HepG2 (cell line): ENCODE measurements around the gene SBK2. TPM values are rescaled to one million over a fixed set of nuclear protein-coding genes. Genes with fewer than 3 reads are reported as not detected.
A peak's percentile ranks its signal among the peaks of the same experiment; 100 is the strongest.

Source experiments
- CERS6 ChIP-seq: sonication (generic); formaldehyde crosslinking; IDR thresholded peaks from 2 replicates; pipeline ENCODE4 v1.5.0; 2020; ENCODE audit warnings: missing genetic modification reagents
- FOXO1 ChIP-seq: sonication (generic); formaldehyde crosslinking; IDR thresholded peaks from 2 replicates; pipeline ENCODE4 v1.4.0; 2020; ENCODE audit warnings: missing genetic modification reagents
- FOXP4 ChIP-seq: sonication (generic); formaldehyde crosslinking; IDR thresholded peaks from 2 replicates; pipeline ENCODE4 v1.4.0; 2020; ENCODE audit warnings: missing genetic modification reagents
- JDP2 ChIP-seq: sonication (generic); formaldehyde crosslinking; IDR thresholded peaks from 2 replicates; pipeline ENCODE4 v1.8.1; 2022; ENCODE audit warnings: missing genetic modification reagents, borderline replicate concordance
- NFIB ChIP-seq: sonication (generic); formaldehyde crosslinking; IDR thresholded peaks from 2 replicates; pipeline ENCODE4 v1.9.0; 2021; ENCODE audit warnings: missing genetic modification reagents, mild to moderate bottlenecking, borderline replicate concordance
- PAXIP1 ChIP-seq: sonication (generic); formaldehyde crosslinking; conservative IDR thresholded peaks from 2 replicates; pipeline ENCODE4 v1.4.0; 2020; ENCODE audit warnings: mild to moderate bottlenecking, missing genetic modification reagents, moderate library complexity
- PCBP2 ChIP-seq: fragments of 200-400 bp; formaldehyde crosslinking; optimal IDR thresholded peaks from 2 replicates; pipeline ENCODE3; 2018; ENCODE audit warnings: low read length, low read depth; ENCODE audit not compliant: poor library complexity, severe bottlenecking
- TCF7 ChIP-seq: sonication (generic); IDR thresholded peaks from 2 replicates; pipeline ENCODE4 v1.6.1; 2016; ENCODE audit warnings: antibody characterized with exemption, low read depth
- THYN1 ChIP-seq: sonication (generic); formaldehyde crosslinking; IDR thresholded peaks from 2 replicates; pipeline ENCODE4 v1.8.1; 2023; ENCODE audit warnings: low read depth, mild to moderate bottlenecking, moderate library complexity, missing genetic modification reagents, borderline replicate concordance
- ZBTB8A ChIP-seq: sonication (generic); formaldehyde crosslinking; IDR thresholded peaks from 2 replicates; pipeline ENCODE4 v1.4.0; 2020; ENCODE audit warnings: mild to moderate bottlenecking, low read depth, missing genetic modification reagents, borderline replicate concordance
- ZHX1 ChIP-seq: sonication (generic); formaldehyde crosslinking; IDR thresholded peaks from 2 replicates; pipeline ENCODE4 v1.8.1; 2022; ENCODE audit warnings: low read depth, mild to moderate bottlenecking, missing genetic modification reagents
- ZNF609 ChIP-seq: sonication (generic); formaldehyde crosslinking; IDR thresholded peaks from 2 replicates; pipeline ENCODE4 v1.4.0; 2020; ENCODE audit warnings: mild to moderate bottlenecking, missing genetic modification reagents, borderline replicate concordance
- ZNF713 ChIP-seq: sonication (generic); formaldehyde crosslinking; IDR thresholded peaks from 2 replicates; pipeline ENCODE4 v1.4.0; 2020; ENCODE audit warnings: mild to moderate bottlenecking, missing genetic modification reagents
- ZNF878 ChIP-seq: sonication (generic); formaldehyde crosslinking; IDR thresholded peaks from 2 replicates; pipeline ENCODE4 v1.8.1; 2023; ENCODE audit warnings: mild to moderate bottlenecking, missing genetic modification reagents, moderate library complexity
- polyA plus RNA-seq, 8 experiments: library from polyadenylated mRNA; depleted of rRNA in 3 of 8; stranded (reverse) in 7 of 8; unstranded in 1 of 8; fragments of >200 nt; fragmentation: Illumina TruSeq in 4 of 8; extraction: Trizol in 4 of 8; gene quantifications; 2 replicates each; pipeline versions ENCODE4 v1.2.1 to v1.2.3, GENCODE V29; 2011 to 2016; ENCODE audit warnings: low read depth in 4 of 8, missing spikeins in 1 of 8, mixed read lengths in 1 of 8; ENCODE audit not compliant: insufficient read depth in 1 of 8
- total RNA-seq, 5 experiments: library from RNA; depleted of rRNA; stranded (reverse); fragments of >200 nt; fragmentation: Illumina TruSeq; extraction: Trizol; gene quantifications; 2 replicates each; pipeline ENCODE4 v1.2.3, GENCODE V29; 2016; ENCODE audit warnings: low read depth in 1 of 5

The SBK2 gene
- total and polyA plus RNA-seq, 2 of the 13 experiments (the other 11 are each of a cell fraction or from before 2014, with no cell fraction given): 0.24 TPM; not detected in 1

- no peak for TF ChIP-seq ZHX1
- TF ChIP-seq PCBP2: no peak
- TF ChIP-seq ZBTB8A (CRISPR knock-in tag): no peak
- TF ChIP-seq PAXIP1 (CRISPR knock-in tag): 0 out of 2 replicates have a peak, but pooled peaks have one; percentile 47
- TF ChIP-seq ZNF713 (CRISPR knock-in tag): no peak
- peak; percentile 49; the same call in 1 of the 2 replicates for TF ChIP-seq FOXO1
- no peak for TF ChIP-seq TCF7
- TF ChIP-seq ZNF878: no peak
- no peak for TF ChIP-seq THYN1 (CRISPR knock-in tag)
- no peak for TF ChIP-seq JDP2 (CRISPR knock-in tag)
- 0 out of 2 replicates have a peak, but pooled peaks have one; percentile 34 for TF ChIP-seq FOXP4
- no peak for TF ChIP-seq CERS6 (CRISPR knock-in tag)
- no peak for TF ChIP-seq ZNF609 (CRISPR knock-in tag)
- no peak for TF ChIP-seq NFIB (CRISPR knock-in tag)
Measured at GRCh38 chr19:55554741-55555152, 17.8 kb upstream of the SBK2 start (continued).
